Vagina (tissue), 2 donors: ENCODE data around the gene MCOLN3.

ENCODE experiments used
- CTCF ChIP-seq, 3 experiments: fragments of 450-650 bp in 2 of 3; fragments of 200-600 bp in 1 of 3; sonication (generic) in 1 of 3; IDR thresholded peaks; one replicate each; pipeline ENCODE4 v1.5.1; 2017 to 2019; ENCODE audit warnings: antibody characterized with exemption in 3 of 3, mild to moderate bottlenecking in 2 of 3, moderate library complexity in 2 of 3
- POLR2A ChIP-seq, 2 donors: fragments of 450-650 bp; IDR thresholded peaks; one replicate each; pipeline ENCODE4 v1.6.1; 2017; ENCODE audit warnings: antibody characterized with exemption in 2 of 2, mild to moderate bottlenecking in 2 of 2, moderate library complexity in 2 of 2

GRCh38 chr1:85062425-85063026, 14.2 kb upstream of the MCOLN3 start:
- no peak for TF ChIP-seq POLR2A (IDR thresholded peaks at IDR 0.05)
- TF ChIP-seq CTCF (IDR thresholded peaks at IDR 0.05): no peak
